Ovary (tissue), 3 donors: ENCODE measurements around the gene LSS.

Source experiments
- POLR2A ChIP-seq: fragments of 450-650 bp; IDR thresholded peaks from one replicate; pipeline ENCODE4 v1.6.1; 2017; ENCODE audit warnings: antibody characterized with exemption, mild to moderate bottlenecking, moderate library complexity
- TF ChIP-seq, protein P1 (sequence below), 3 donors: fragments of 450-650 bp in 2 of 3; fragments of 200-600 bp in 1 of 3; IDR thresholded peaks; one replicate each; pipeline versions ENCODE4 v1.5.1 to v1.8.0; 2016 to 2022; ENCODE audit warnings: antibody characterized with exemption in 3 of 3, mild to moderate bottlenecking in 1 of 3
- donor health status: DM: no; HTN: no; CAD: no.

DNA sequence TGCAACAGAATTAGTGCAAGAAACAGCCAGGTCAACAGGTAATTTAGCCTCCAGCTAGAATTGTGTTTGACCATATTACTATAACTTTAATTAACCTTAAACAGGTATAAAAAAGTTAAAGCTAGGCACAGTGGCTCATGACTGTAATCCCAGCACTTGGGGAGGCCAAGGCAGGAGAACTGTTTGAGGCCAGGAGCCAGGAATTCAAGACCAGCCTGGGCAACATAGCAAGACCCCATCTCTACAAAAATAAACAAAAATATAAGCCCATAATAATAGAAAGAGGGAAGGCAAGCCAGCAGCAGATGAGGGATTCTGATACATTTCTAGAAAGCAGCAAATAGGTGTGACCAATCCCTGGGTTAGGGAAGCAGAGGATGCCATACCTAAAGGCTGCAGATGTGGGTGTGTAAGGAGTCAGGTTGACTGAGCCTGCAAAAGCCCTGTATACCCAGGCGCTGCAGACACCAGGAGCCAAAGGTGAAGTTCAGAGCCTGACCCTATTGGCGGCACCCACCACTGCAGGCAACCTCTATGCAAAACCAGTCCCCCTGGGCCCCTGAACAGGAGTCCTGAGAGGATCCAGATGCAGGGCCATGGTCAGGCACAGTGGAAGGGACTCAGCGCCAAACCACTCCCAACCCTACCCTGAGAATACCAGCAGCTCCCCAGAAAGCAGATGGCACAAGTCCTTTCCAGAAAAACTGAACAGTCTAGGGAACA is 19.3 kb upstream of the LSS start:
- no peak for TF ChIP-seq POLR2A
- TF ChIP-seq, protein P1, sequence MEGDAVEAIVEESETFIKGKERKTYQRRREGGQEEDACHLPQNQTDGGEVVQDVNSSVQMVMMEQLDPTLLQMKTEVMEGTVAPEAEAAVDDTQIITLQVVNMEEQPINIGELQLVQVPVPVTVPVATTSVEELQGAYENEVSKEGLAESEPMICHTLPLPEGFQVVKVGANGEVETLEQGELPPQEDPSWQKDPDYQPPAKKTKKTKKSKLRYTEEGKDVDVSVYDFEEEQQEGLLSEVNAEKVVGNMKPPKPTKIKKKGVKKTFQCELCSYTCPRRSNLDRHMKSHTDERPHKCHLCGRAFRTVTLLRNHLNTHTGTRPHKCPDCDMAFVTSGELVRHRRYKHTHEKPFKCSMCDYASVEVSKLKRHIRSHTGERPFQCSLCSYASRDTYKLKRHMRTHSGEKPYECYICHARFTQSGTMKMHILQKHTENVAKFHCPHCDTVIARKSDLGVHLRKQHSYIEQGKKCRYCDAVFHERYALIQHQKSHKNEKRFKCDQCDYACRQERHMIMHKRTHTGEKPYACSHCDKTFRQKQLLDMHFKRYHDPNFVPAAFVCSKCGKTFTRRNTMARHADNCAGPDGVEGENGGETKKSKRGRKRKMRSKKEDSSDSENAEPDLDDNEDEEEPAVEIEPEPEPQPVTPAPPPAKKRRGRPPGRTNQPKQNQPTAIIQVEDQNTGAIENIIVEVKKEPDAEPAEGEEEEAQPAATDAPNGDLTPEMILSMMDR (IDR thresholded peaks at IDR 0.05) = no peak
